ENCODE data around the gene ADAMTS12. TPM values are rescaled to one million over a fixed set of nuclear protein-coding genes. Genes with fewer than 3 reads are reported as not detected.

ADAMTS12 gene
- total and polyA plus RNA-seq, 2 experiments from 2014 or later: 9.1 to 17.1 TPM

- Histone ChIP-seq H4K20me1 (replicated peaks; ENCODE audit: insufficient read depth) (no peaks in the 10 kb centered on the region; the same call in 1 of the 2 replicates), H3F3A (replicated peaks; ENCODE audit: low read depth) (no peaks in the 10 kb centered on the region), H3K4me1 (ENCODE audit: insufficient read depth) (0 out of 2 replicates have a peak, but pooled peaks cover 4% of the 10 kb centered on the region), H2AFZ (no peak overlapping the region), H3K36me3 (ENCODE audit: insufficient read depth) (no peaks in the 10 kb centered on the region), H3K79me2 (replicated peaks; ENCODE audit: insufficient read depth) (no peaks in the 10 kb centered on the region), H3K27ac (ENCODE audit: low read depth) (no peak overlapping the region), H3K4me2 (no peak overlapping the region), H3K9me2 (ENCODE audit: insufficient read depth) (no peaks in the 10 kb centered on the region), H3K27me3 (ENCODE audit: insufficient read depth) (no peaks in the 10 kb centered on the region), H3K4me3 (no peak overlapping the region)
- H3K4me3 Mint-ChIP-seq: no peak overlapping the region
- TF ChIP-seq CREB1 (CRISPR knock-in tag; IDR thresholded peaks at IDR 0.05; ENCODE audit: low read depth): no peak
- TF ChIP-seq, protein P1, sequence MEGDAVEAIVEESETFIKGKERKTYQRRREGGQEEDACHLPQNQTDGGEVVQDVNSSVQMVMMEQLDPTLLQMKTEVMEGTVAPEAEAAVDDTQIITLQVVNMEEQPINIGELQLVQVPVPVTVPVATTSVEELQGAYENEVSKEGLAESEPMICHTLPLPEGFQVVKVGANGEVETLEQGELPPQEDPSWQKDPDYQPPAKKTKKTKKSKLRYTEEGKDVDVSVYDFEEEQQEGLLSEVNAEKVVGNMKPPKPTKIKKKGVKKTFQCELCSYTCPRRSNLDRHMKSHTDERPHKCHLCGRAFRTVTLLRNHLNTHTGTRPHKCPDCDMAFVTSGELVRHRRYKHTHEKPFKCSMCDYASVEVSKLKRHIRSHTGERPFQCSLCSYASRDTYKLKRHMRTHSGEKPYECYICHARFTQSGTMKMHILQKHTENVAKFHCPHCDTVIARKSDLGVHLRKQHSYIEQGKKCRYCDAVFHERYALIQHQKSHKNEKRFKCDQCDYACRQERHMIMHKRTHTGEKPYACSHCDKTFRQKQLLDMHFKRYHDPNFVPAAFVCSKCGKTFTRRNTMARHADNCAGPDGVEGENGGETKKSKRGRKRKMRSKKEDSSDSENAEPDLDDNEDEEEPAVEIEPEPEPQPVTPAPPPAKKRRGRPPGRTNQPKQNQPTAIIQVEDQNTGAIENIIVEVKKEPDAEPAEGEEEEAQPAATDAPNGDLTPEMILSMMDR (conservative IDR thresholded peaks at IDR 0.05; ENCODE audit: low read depth in 2 of 2): no peak
- TF ChIP-seq EZH2 (IDR thresholded peaks at IDR 0.05; ENCODE audit: low read depth, unreplicated experiment): no peak
- TF ChIP-seq STAT1 (IDR thresholded peaks at IDR 0.05; ENCODE audit: unreplicated experiment): no peak
- TF ChIP-seq EZH2phosphoT487 (IDR thresholded peaks at IDR 0.05; ENCODE audit: unreplicated experiment): no peak
- TF ChIP-seq ZNF114 (CRISPR knock-in tag; IDR thresholded peaks at IDR 0.05): no peak
- TF ChIP-seq JUNB (IDR thresholded peaks at IDR 0.05; ENCODE audit: unreplicated experiment): no peak
- H3K4me1 Mint-ChIP-seq: peaks cover 2% of the 10 kb centered on the region; the same call in 1 of the 3 replicates
- ATAC-seq: no peak
- no peak overlapping the region for H3K27ac Mint-ChIP-seq
- no peak for DNase-seq (ENCODE audit: low spot score)
- H3K36me3 Mint-ChIP-seq (ENCODE audit: low read depth): no peaks in the 10 kb centered on the region
- H3K27me3 Mint-ChIP-seq (ENCODE audit: insufficient read depth, low read depth, poor library complexity): no peaks in the 10 kb centered on the region
- no peaks in the 10 kb centered on the region; the same call in 2 of the 3 replicates for H3K9me3 Mint-ChIP-seq
Measured at GRCh38 chr5:33592245-33592644, 299.5 kb downstream of the ADAMTS12 start.

- H3K4me2 ChIP-seq: no peak overlapping the region
- 0 out of 2 replicates have a peak overlapping the region, but pooled peaks have one; percentile 53 for H2AFZ ChIP-seq
- H3K27me3 ChIP-seq (ENCODE audit: insufficient read depth): no peaks in the 10 kb centered on the region
- H3K4me3 ChIP-seq: no peak overlapping the region
- H3K27ac Mint-ChIP-seq: no peak overlapping the region
- no peaks in the 10 kb centered on the region for H3K27me3 Mint-ChIP-seq (ENCODE audit: insufficient read depth, low read depth, poor library complexity)
- no peaks in the 10 kb centered on the region for H3K36me3 ChIP-seq (ENCODE audit: insufficient read depth)
- TF ChIP-seq ZNF331 (CRISPR knock-in tag; IDR thresholded peaks at IDR 0.05; ENCODE audit: low read depth): peak; percentile 48; the same call in 1 of the 2 replicates
- TF ChIP-seq, protein P2, sequence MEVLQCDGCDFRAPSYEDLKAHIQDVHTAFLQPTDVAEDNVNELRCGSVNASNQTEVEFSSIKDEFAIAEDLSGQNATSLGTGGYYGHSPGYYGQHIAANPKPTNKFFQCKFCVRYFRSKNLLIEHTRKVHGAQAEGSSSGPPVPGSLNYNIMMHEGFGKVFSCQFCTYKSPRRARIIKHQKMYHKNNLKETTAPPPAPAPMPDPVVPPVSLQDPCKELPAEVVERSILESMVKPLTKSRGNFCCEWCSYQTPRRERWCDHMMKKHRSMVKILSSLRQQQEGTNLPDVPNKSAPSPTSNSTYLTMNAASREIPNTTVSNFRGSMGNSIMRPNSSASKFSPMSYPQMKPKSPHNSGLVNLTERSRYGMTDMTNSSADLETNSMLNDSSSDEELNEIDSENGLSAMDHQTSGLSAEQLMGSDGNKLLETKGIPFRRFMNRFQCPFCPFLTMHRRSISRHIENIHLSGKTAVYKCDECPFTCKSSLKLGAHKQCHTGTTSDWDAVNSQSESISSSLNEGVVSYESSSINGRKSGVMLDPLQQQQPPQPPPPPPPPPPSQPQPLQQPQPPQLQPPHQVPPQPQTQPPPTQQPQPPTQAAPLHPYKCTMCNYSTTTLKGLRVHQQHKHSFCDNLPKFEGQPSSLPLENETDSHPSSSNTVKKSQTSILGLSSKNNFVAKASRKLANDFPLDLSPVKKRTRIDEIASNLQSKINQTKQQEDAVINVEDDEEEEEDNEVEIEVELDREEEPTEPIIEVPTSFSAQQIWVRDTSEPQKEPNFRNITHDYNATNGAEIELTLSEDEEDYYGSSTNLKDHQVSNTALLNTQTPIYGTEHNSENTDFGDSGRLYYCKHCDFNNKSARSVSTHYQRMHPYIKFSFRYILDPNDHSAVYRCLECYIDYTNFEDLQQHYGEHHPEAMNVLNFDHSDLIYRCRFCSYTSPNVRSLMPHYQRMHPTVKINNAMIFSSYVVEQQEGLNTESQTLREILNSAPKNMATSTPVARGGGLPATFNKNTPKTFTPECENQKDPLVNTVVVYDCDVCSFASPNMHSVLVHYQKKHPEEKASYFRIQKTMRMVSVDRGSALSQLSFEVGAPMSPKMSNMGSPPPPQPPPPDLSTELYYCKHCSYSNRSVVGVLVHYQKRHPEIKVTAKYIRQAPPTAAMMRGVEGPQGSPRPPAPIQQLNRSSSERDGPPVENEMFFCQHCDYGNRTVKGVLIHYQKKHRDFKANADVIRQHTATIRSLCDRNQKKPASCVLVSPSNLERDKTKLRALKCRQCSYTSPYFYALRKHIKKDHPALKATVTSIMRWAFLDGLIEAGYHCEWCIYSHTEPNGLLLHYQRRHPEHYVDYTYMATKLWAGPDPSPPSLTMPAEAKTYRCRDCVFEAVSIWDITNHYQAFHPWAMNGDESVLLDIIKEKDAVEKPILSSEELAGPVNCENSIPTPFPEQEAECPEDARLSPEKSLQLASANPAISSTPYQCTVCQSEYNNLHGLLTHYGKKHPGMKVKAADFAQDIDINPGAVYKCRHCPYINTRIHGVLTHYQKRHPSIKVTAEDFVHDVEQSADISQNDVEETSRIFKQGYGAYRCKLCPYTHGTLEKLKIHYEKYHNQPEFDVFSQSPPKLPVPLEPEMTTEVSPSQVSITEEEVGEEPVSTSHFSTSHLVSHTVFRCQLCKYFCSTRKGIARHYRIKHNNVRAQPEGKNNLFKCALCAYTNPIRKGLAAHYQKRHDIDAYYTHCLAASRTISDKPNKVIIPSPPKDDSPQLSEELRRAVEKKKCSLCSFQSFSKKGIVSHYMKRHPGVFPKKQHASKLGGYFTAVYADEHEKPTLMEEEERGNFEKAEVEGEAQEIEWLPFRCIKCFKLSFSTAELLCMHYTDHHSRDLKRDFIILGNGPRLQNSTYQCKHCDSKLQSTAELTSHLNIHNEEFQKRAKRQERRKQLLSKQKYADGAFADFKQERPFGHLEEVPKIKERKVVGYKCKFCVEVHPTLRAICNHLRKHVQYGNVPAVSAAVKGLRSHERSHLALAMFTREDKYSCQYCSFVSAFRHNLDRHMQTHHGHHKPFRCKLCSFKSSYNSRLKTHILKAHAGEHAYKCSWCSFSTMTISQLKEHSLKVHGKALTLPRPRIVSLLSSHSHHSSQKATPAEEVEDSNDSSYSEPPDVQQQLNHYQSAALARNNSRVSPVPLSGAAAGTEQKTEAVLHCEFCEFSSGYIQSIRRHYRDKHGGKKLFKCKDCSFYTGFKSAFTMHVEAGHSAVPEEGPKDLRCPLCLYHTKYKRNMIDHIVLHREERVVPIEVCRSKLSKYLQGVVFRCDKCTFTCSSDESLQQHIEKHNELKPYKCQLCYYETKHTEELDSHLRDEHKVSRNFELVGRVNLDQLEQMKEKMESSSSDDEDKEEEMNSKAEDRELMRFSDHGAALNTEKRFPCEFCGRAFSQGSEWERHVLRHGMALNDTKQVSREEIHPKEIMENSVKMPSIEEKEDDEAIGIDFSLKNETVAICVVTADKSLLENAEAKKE (CRISPR knock-in tag; IDR thresholded peaks at IDR 0.05): peak; percentile 53; the same call in 1 of the 2 replicates
- TF ChIP-seq EZH2 (IDR thresholded peaks at IDR 0.05; ENCODE audit: low read depth, unreplicated experiment): no peak
- TF ChIP-seq, protein P1 (conservative IDR thresholded peaks at IDR 0.05; ENCODE audit: low read depth in 2 of 2): peak; percentile 94 to 95
- peak; percentile 31; the same call in 1 of the 2 replicates for TF ChIP-seq CREB1 (CRISPR knock-in tag; IDR thresholded peaks at IDR 0.05; ENCODE audit: low read depth)
- H3K9me2 ChIP-seq (ENCODE audit: insufficient read depth): no peaks in the 10 kb centered on the region
- 0 out of 2 replicates have a peak, but pooled peaks cover 4% of the 10 kb centered on the region for H3K4me1 ChIP-seq (ENCODE audit: insufficient read depth)
- H3K4me1 Mint-ChIP-seq: peaks cover 2% of the 10 kb centered on the region; the same call in 1 of the 3 replicates
- H3K9me3 Mint-ChIP-seq: no peaks in the 10 kb centered on the region
- no peak overlapping the region for H3K27ac ChIP-seq (ENCODE audit: low read depth)
- no peaks in the 10 kb centered on the region for H3K36me3 Mint-ChIP-seq (ENCODE audit: low read depth)
- DNase-seq (ENCODE audit: low spot score): peak; percentile 91
- ATAC-seq: peak; percentile 99
- H3K4me3 Mint-ChIP-seq: no peak overlapping the region
- no peaks in the 10 kb centered on the region for H3K79me2 ChIP-seq (replicated peaks; ENCODE audit: insufficient read depth)
- H4K20me1 ChIP-seq (replicated peaks; ENCODE audit: insufficient read depth): no peaks in the 10 kb centered on the region
- H3F3A ChIP-seq (replicated peaks; ENCODE audit: low read depth): no peaks in the 10 kb centered on the region
Measured at GRCh38 chr5:33588654-33589372, 303.0 kb downstream of the ADAMTS12 start.

Data from GM23338 (cell line).